HG02610 (cell line): ENCODE data around the gene TBC1D2B.
A peak's percentile ranks its signal among the peaks of the same experiment; 100 is the strongest.

ENCODE experiments used
- ATAC-seq: cut with Tn5 transposase; IDR thresholded peaks from one replicate; pipeline ENCODE4 v1.9.1; 2021; ENCODE audit warnings: mild to moderate bottlenecking, moderate library complexity; ENCODE audit not compliant: unreplicated experiment

The TBC1D2B gene

GRCh38 chr15:78077053-78077870, at the start of gene TBC1D2B:
TSS of gene TBC1D2B (minus strand) at chr15:78077711. CDS start at chr15:78077652, 59 bp downstream.
- ATAC-seq = peak; percentile 72

GRCh38 chr15:78125267-78125666, 47.8 kb upstream of the TBC1D2B start:
- ATAC-seq = no peak

- ATAC-seq = no peak
Observed at GRCh38 chr15:78120523-78120922, 43.0 kb upstream of the TBC1D2B start.

- no peak for ATAC-seq
Observed at GRCh38 chr15:78112551-78112950, 35.0 kb upstream of the TBC1D2B start.

- no peak for ATAC-seq
Observed at GRCh38 chr15:78111788-78112187, 34.3 kb upstream of the TBC1D2B start.

- no peak for ATAC-seq
Observed at GRCh38 chr15:78110916-78111475, 33.5 kb upstream of the TBC1D2B start.

- no peak for ATAC-seq
Observed at GRCh38 chr15:78110096-78110495, 32.6 kb upstream of the TBC1D2B start.

- ATAC-seq = no peak
Observed at GRCh38 chr15:78109156-78109555, 31.6 kb upstream of the TBC1D2B start.

GRCh38 chr15:78108300-78109084, 31.0 kb upstream of the TBC1D2B start:
- ATAC-seq = no peak

- no peak for ATAC-seq
Observed at GRCh38 chr15:78107471-78107870, 30.0 kb upstream of the TBC1D2B start.

- no peak for ATAC-seq
Observed at GRCh38 chr15:78105476-78106241, 28.1 kb upstream of the TBC1D2B start.

GRCh38 chr15:78104566-78105475, 27.3 kb upstream of the TBC1D2B start:
- no peak for ATAC-seq

- no peak for ATAC-seq
Observed at GRCh38 chr15:78104119-78104479, 26.6 kb upstream of the TBC1D2B start.

GRCh38 chr15:78103406-78104118, 26.1 kb upstream of the TBC1D2B start:
- peak; percentile 83 for ATAC-seq

- no peak for ATAC-seq
Observed at GRCh38 chr15:78102741-78103140, 25.2 kb upstream of the TBC1D2B start.

- ATAC-seq = no peak
Observed at GRCh38 chr15:78102211-78102610, 24.7 kb upstream of the TBC1D2B start.

GRCh38 chr15:78101423-78102105, 24.1 kb upstream of the TBC1D2B start:
- no peak for ATAC-seq

- no peak for ATAC-seq
Observed at GRCh38 chr15:78100886-78101285, 23.4 kb upstream of the TBC1D2B start.
